ENCODE results near the gene CPB2. TPM values are rescaled to one million over a fixed set of nuclear protein-coding genes. Genes with fewer than 3 reads are reported as not detected.

CPB2 gene
- total RNA-seq, 1 experiment from 2014 or later = 0.15 TPM

DNA sequence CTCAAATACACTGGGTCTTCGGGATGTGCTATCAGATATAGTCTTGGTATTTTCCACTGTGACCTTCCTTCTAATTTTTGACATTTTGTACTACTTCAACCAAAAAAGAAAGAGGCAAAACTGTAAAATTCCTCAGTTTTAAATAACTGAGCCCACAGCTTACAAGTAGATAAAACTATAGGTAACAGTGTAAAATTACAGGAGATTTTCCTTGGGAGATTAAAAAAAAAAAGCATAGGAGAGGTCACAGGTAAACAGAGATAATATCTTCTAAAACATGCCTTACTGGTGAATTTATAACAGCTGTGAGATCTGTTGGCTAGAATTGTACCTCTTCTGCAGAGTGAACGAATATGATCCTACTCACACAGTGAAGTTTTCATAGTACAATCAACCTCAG is 59.4 kb downstream of the CPB2 start (continued):
- no peak for TF ChIP-seq YY1 (IDR thresholded peaks at IDR 0.05; ENCODE audit: extremely low read depth, insufficient replicate concordance, low read depth, low read length)

DNA sequence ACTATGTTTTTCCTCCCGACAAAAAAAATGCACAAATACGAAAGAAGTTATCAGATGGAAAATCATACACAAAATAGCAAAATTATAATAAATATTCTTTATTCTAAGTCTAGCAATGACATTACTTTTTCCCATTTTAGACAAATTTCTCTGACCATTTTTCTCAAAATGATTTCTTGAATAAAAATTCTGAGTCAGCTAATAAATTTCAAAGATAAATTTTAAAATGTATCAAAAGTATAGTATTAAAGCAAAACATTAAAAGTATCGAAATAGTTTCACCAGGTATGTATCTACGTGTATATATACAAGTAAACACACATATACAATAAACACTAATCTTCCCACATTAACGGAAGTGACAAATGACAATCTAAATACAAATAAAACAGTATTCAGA is 61.2 kb downstream of the CPB2 start:
- intact Hi-C loops (cut with micrococcal nuclease) = no loop called here
- Histone ChIP-seq H3K4me1 (ENCODE audit: control insufficient read depth in 1 of 2, insufficient read depth in 2 of 2, low read length in 2 of 2) (no peaks in the 10 kb centered on the region), H3K36me3 (ENCODE audit: control insufficient read depth in 1 of 2, insufficient read depth in 2 of 2, low read length in 2 of 2) (peaks cover 5% of the 10 kb centered on the region in 2 experiments; a peak in 2 of 4 replicates), H3K9me3 (ENCODE audit: control insufficient read depth in 1 of 2, insufficient read depth in 1 of 2, low read depth in 1 of 2, low read length in 2 of 2) (no peaks in the 10 kb centered on the region), H3K9me2 (ENCODE audit: insufficient read depth) (no peaks in the 10 kb centered on the region), H4K20me1 (ENCODE audit: insufficient read depth) (peaks cover 4% of the 10 kb centered on the region; the same call in 1 of the 2 replicates), H3K27ac (ENCODE audit: low read depth, low read length) (no peak overlapping the region), H3K9ac (ENCODE audit: low read length) (no peak overlapping the region), H3K27me3 (ENCODE audit: insufficient read depth, low read length) (no peaks in the 10 kb centered on the region), H2AFZ (ENCODE audit: low read depth, low read length, poor library complexity, severe bottlenecking) (no peak overlapping the region), H3K79me2 (ENCODE audit: insufficient read depth, low read length) (peaks cover 75% of the 10 kb centered on the region), H3K4me2 (ENCODE audit: low read length) (no peak overlapping the region), H3K4me3 (replicated peaks in 1 of 2; ENCODE audit: low read depth in 1 of 2, low read length in 2 of 2) (no peak overlapping the region)
- ChIA-PET POLR2A (no interaction called here), CTCF (no interaction called here), RAD21 (ENCODE audit: low non-redundant PET in 1 of 2, low total read pairs in 2 of 2, uncharacterized antibody in 2 of 2, unreplicated experiment in 2 of 2) (no interaction called here)
- ATAC-seq (no peak), DNase-seq (ENCODE audit: low read depth, low spot score) (no peak)
- TF ChIP-seq SRF (IDR thresholded peaks at IDR 0.05; ENCODE audit: low read depth) (no peak), EGR1 (IDR thresholded peaks at IDR 0.05; ENCODE audit: low read depth) (no peak), FOSL1 (IDR thresholded peaks at IDR 0.05; ENCODE audit: low read depth) (no peak), CEBPB (IDR thresholded peaks at IDR 0.05; ENCODE audit: low read depth) (no peak), EZH2 (IDR thresholded peaks at IDR 0.05) (no peak), ZNF274 (IDR thresholded peaks at IDR 0.05; ENCODE audit: low read depth, low read length) (no peak), YY1 (IDR thresholded peaks at IDR 0.05; ENCODE audit: extremely low read depth, insufficient replicate concordance, low read depth, low read length) (no peak), POLR2AphosphoS5 (IDR thresholded peaks at IDR 0.05; ENCODE audit: low read depth, low read length) (no peak), JUND (IDR thresholded peaks at IDR 0.05) (no peak), SP1 (IDR thresholded peaks at IDR 0.05; ENCODE audit: low read depth) (no peak), SIN3A (IDR thresholded peaks at IDR 0.05; ENCODE audit: low read depth) (no peak), CBX3 (IDR thresholded peaks at IDR 0.05; ENCODE audit: low read depth) (no peak), TCF7L2 (IDR thresholded peaks at IDR 0.05; ENCODE audit: borderline replicate concordance, extremely low read depth, insufficient read depth, insufficient read length) (no peak), ZFX (IDR thresholded peaks at IDR 0.05) (no peak), RAD21 (IDR thresholded peaks at IDR 0.05; ENCODE audit: low read depth) (no peak)
- TF ChIP-seq, protein P1, sequence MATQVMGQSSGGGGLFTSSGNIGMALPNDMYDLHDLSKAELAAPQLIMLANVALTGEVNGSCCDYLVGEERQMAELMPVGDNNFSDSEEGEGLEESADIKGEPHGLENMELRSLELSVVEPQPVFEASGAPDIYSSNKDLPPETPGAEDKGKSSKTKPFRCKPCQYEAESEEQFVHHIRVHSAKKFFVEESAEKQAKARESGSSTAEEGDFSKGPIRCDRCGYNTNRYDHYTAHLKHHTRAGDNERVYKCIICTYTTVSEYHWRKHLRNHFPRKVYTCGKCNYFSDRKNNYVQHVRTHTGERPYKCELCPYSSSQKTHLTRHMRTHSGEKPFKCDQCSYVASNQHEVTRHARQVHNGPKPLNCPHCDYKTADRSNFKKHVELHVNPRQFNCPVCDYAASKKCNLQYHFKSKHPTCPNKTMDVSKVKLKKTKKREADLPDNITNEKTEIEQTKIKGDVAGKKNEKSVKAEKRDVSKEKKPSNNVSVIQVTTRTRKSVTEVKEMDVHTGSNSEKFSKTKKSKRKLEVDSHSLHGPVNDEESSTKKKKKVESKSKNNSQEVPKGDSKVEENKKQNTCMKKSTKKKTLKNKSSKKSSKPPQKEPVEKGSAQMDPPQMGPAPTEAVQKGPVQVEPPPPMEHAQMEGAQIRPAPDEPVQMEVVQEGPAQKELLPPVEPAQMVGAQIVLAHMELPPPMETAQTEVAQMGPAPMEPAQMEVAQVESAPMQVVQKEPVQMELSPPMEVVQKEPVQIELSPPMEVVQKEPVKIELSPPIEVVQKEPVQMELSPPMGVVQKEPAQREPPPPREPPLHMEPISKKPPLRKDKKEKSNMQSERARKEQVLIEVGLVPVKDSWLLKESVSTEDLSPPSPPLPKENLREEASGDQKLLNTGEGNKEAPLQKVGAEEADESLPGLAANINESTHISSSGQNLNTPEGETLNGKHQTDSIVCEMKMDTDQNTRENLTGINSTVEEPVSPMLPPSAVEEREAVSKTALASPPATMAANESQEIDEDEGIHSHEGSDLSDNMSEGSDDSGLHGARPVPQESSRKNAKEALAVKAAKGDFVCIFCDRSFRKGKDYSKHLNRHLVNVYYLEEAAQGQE (IDR thresholded peaks at IDR 0.05; ENCODE audit: low read depth) = no peak
- TF ChIP-seq, protein P2, sequence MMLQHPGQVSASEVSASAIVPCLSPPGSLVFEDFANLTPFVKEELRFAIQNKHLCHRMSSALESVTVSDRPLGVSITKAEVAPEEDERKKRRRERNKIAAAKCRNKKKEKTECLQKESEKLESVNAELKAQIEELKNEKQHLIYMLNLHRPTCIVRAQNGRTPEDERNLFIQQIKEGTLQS (IDR thresholded peaks at IDR 0.05) = no peak
- TF ChIP-seq, protein P3, sequence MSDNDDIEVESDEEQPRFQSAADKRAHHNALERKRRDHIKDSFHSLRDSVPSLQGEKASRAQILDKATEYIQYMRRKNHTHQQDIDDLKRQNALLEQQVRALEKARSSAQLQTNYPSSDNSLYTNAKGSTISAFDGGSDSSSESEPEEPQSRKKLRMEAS (IDR thresholded peaks at IDR 0.05) = no peak
- TF ChIP-seq, protein P4, sequence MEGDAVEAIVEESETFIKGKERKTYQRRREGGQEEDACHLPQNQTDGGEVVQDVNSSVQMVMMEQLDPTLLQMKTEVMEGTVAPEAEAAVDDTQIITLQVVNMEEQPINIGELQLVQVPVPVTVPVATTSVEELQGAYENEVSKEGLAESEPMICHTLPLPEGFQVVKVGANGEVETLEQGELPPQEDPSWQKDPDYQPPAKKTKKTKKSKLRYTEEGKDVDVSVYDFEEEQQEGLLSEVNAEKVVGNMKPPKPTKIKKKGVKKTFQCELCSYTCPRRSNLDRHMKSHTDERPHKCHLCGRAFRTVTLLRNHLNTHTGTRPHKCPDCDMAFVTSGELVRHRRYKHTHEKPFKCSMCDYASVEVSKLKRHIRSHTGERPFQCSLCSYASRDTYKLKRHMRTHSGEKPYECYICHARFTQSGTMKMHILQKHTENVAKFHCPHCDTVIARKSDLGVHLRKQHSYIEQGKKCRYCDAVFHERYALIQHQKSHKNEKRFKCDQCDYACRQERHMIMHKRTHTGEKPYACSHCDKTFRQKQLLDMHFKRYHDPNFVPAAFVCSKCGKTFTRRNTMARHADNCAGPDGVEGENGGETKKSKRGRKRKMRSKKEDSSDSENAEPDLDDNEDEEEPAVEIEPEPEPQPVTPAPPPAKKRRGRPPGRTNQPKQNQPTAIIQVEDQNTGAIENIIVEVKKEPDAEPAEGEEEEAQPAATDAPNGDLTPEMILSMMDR (IDR thresholded peaks at IDR 0.05 in 2 of 3, conservative IDR thresholded peaks at IDR 0.05 in 1 of 3; ENCODE audit: borderline replicate concordance in 1 of 3, insufficient read depth in 1 of 3, low read depth in 2 of 3, low read length in 2 of 3) = no peak
- TF ChIP-seq, protein P5, sequence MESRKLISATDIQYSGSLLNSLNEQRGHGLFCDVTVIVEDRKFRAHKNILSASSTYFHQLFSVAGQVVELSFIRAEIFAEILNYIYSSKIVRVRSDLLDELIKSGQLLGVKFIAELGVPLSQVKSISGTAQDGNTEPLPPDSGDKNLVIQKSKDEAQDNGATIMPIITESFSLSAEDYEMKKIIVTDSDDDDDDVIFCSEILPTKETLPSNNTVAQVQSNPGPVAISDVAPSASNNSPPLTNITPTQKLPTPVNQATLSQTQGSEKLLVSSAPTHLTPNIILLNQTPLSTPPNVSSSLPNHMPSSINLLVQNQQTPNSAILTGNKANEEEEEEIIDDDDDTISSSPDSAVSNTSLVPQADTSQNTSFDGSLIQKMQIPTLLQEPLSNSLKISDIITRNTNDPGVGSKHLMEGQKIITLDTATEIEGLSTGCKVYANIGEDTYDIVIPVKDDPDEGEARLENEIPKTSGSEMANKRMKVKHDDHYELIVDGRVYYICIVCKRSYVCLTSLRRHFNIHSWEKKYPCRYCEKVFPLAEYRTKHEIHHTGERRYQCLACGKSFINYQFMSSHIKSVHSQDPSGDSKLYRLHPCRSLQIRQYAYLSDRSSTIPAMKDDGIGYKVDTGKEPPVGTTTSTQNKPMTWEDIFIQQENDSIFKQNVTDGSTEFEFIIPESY (IDR thresholded peaks at IDR 0.05; ENCODE audit: extremely low read depth, insufficient replicate concordance, low read length) = no peak
- no TSS peak for BruUV-seq (replicated peaks)

Data from HCT116 (cell line).